ENCODE data around the gene DOCK11.

The DOCK11 gene

GRCh38 chrX:118595501-118596042, 100.0 kb downstream of the DOCK11 start:
- TF ChIP-seq GATA2 (IDR thresholded peaks at IDR 0.05; ENCODE audit: low read depth, low read length) (no peak), GATA3 (IDR thresholded peaks at IDR 0.05; ENCODE audit: low read depth, low read length) (no peak)

DNA sequence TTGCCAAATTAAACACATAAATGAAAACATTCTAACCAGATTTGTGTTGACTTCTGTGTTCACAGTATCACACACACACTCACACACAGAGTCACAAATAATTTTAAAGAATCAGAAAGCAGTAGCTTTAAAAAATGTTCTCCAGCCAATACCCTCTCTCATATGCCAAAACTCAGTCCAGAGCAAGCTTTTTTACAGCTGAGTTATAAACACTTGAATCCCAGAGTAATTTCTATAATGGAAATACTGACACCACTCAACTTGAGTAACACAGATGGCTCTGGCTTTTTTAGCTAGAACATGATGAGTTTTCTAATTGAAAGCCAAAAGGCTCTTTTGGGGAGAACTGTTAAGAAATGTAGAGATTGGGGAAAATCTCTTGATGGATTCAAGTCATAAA, 100.8 kb downstream of the DOCK11 start:
- no peak for TF ChIP-seq GATA3 (IDR thresholded peaks at IDR 0.05; ENCODE audit: low read depth, low read length)
- TF ChIP-seq GATA2 (IDR thresholded peaks at IDR 0.05; ENCODE audit: low read depth, low read length) = no peak

DNA sequence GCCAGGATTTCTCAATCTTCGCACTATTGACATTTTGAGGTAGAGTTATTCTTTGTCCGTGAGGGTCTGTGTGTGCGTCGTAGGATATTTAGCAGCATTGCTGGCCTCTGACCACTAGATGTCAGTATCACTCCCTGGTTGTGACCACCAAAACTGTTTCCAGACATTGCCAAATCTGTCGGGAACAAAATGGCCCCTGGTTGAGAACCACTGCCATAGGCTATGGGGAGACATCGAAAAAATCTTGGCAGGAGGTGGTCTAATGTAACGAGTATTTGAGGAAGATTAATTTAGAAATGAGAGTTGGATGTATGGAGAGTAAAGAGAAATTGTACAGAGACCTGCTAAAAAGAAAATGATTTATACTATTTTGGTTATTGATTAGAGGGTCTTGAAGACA, 108.4 kb downstream of the DOCK11 start:
- TF ChIP-seq GATA2 (IDR thresholded peaks at IDR 0.05; ENCODE audit: low read depth, low read length) (no peak), GATA3 (IDR thresholded peaks at IDR 0.05; ENCODE audit: low read depth, low read length) (no peak)

GRCh38 chrX:118612290-118612689, 116.7 kb downstream of the DOCK11 start:
- no peak for TF ChIP-seq GATA3 (IDR thresholded peaks at IDR 0.05; ENCODE audit: low read depth, low read length)

DNA sequence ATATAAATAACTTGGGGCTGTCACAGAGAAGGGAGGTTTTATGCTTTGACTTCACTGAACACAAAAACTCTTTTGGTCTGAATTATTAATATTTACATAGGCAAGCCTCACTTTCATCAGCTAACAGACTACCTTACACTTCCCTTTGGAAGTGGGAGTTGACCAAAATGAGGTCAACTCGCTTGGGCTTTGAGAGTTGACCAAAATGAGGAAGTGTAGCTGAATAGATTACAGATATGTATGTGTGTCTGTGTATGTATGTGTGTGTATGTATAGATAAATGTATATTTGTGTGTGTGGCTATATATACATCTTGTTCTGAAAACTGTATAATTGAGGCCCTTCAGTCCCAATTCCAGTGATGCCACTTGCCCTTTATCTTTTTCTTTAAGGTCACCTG, 118.5 kb downstream of the DOCK11 start:
- no peak for TF ChIP-seq GATA3 (IDR thresholded peaks at IDR 0.05; ENCODE audit: low read depth, low read length)
- TF ChIP-seq GATA2 (IDR thresholded peaks at IDR 0.05; ENCODE audit: low read depth, low read length) = no peak

DNA sequence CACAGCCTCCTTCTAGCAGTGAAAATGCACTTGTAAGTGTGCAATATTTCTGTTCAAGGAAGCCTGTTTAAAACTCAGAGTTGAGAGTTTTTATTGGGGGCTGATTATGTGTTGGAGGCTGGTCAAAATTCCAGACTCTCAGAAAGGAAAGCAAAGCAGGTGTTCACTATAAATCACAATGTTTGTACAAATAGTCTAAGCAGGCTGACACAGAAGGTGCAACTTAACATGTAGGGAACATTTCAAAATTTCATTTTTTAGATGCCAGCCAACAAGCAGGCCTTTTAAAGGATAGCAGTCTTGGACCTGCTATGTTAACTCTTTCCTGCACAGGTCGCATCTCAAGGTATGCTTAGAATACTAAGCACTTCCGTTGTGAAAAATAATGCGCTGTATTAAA, 119.5 kb downstream of the DOCK11 start:
- TF ChIP-seq GATA2 (IDR thresholded peaks at IDR 0.05; ENCODE audit: low read depth, low read length) (no peak), GATA3 (IDR thresholded peaks at IDR 0.05; ENCODE audit: low read depth, low read length) (no peak)

DNA sequence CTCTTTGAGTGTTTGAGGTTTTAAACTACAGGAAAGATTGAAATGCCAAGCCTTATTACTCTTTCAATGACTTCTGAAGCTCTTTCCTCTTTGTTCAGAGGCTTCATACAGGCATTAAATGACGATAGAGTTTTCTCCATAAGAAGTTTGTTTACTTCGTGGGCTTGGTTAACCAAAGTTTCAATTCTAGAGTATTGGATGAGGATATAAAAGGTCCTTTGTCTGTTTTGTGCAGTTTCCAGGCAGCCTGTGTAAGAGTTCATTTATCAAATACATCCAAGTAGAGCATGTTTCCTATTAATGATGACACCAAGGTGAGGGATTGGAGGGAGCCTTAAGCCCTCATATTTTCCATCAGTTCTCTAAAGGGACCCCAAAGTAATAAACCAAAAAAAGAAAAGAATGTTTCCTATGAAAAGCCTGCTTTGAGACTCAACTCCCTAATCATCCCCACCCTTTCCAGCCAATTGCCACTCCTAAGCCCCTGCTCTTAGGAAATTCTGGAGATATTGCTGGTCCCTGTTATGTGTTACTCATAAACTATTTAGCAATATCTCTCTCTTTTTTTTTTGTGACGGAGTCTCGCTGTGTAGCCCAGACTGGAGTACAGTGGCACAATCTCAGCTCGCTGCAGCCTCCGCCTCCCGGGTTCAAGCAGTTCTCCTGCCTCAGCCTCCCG, 125.6 kb downstream of the DOCK11 start:
- no peak for TF ChIP-seq GATA2 (IDR thresholded peaks at IDR 0.05; ENCODE audit: low read depth, low read length)
- no peak for TF ChIP-seq GATA3 (IDR thresholded peaks at IDR 0.05; ENCODE audit: low read depth, low read length)

- TF ChIP-seq GATA2 (IDR thresholded peaks at IDR 0.05; ENCODE audit: low read depth, low read length) = no peak
- TF ChIP-seq GATA3 (IDR thresholded peaks at IDR 0.05; ENCODE audit: low read depth, low read length) = no peak
These were observed 127.4 kb downstream of the DOCK11 start for GRCh38 chrX:118623062-118623461.

DNA sequence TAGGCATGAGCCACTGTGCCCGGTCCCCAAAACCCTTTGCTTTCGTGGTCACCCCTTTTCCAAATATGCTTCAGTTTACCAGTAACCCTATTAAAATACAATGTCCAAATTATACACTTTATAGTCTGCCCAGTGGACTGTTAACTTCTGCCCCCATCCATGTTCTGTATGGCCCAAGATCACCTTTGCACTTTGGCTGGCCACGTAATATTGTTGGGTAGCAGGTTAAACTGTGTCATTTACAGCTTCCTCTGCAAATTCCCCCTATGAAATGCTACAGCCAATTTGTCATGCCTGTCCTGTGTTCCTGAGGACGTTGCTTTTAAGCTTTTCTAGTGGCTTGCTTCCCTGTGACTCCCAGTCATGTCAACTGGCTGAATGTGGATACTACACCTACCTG, 130.7 kb downstream of the DOCK11 start:
- TF ChIP-seq GATA3 (IDR thresholded peaks at IDR 0.05; ENCODE audit: low read depth, low read length) = no peak
- no peak for TF ChIP-seq GATA2 (IDR thresholded peaks at IDR 0.05; ENCODE audit: low read depth, low read length)

GRCh38 chrX:118627084-118627758, 131.6 kb downstream of the DOCK11 start:
- TF ChIP-seq GATA2 (IDR thresholded peaks at IDR 0.05; ENCODE audit: low read depth, low read length) (no peak), GATA3 (IDR thresholded peaks at IDR 0.05; ENCODE audit: low read depth, low read length) (no peak)

GRCh38 chrX:118630848-118631247, 135.2 kb downstream of the DOCK11 start:
- TF ChIP-seq GATA3 (IDR thresholded peaks at IDR 0.05; ENCODE audit: low read depth, low read length) (no peak), GATA2 (IDR thresholded peaks at IDR 0.05; ENCODE audit: low read depth, low read length) (no peak)

GRCh38 chrX:118631586-118631985, 136.0 kb downstream of the DOCK11 start:
- TF ChIP-seq GATA3 (IDR thresholded peaks at IDR 0.05; ENCODE audit: low read depth, low read length) = no peak
- no peak for TF ChIP-seq GATA2 (IDR thresholded peaks at IDR 0.05; ENCODE audit: low read depth, low read length)

- TF ChIP-seq GATA3 (IDR thresholded peaks at IDR 0.05; ENCODE audit: low read depth, low read length) (no peak), GATA2 (IDR thresholded peaks at IDR 0.05; ENCODE audit: low read depth, low read length) (no peak)
These were observed 137.2 kb downstream of the DOCK11 start for GRCh38 chrX:118632862-118633261.

- no peak for TF ChIP-seq GATA3 (IDR thresholded peaks at IDR 0.05; ENCODE audit: low read depth, low read length)
- TF ChIP-seq GATA2 (IDR thresholded peaks at IDR 0.05; ENCODE audit: low read depth, low read length) = no peak
These were observed 137.9 kb downstream of the DOCK11 start for GRCh38 chrX:118633530-118633929.

DNA sequence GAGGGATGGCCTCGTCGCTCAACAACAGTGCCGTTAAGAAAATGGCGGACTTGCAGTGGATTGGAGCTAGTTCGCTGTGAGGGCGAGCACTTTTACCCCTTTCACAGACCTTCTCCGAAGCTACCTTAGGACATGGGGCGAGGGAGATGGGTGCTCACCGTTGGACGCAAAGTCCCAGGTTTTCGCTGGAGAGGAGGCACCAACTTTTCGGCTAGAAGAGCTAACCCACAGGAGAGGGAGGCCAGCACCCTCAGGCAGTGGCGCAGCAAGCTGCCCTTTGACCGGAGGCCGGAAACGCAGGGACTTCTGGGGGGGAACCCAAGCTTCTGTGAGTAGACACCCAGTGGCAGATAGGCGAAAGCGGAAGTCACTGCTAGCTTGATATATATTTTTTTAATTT, 138.7 kb downstream of the DOCK11 start:
- TF ChIP-seq GATA2 (IDR thresholded peaks at IDR 0.05; ENCODE audit: low read depth, low read length) (no peak), GATA3 (IDR thresholded peaks at IDR 0.05; ENCODE audit: low read depth, low read length) (no peak)
